Coronary artery (tissue), 2 donors: Measurements from ENCODE around the gene KCTD13.
"Not testable (repeated sequence)": the region's sequence is repeated elsewhere in the genome, so short reads cannot be mapped to it uniquely, and the experiment has no call there.

ENCODE experiments used
- DNase-seq: peaks from one replicate; pipeline ENCODE4 v3.0.0-alpha.2; 2017; ENCODE audit warnings: low spot score
- H3K27ac ChIP-seq, 2 donors: fragments of 200-600 bp; sonication (generic); one replicate each; pipeline ENCODE4 v1.5.1; 2016 to 2019
- H3K4me3 ChIP-seq: fragments of 200-600 bp; sonication (generic); 2 replicates; pipeline ENCODE4 v1.5.1; 2016; ENCODE audit warnings: mild to moderate bottlenecking, moderate library complexity
- CTCF ChIP-seq: fragments of 200-600 bp; sonication (generic); IDR thresholded peaks from one replicate; pipeline ENCODE4 v1.5.1; 2019; ENCODE audit warnings: antibody characterized with exemption

Gene KCTD13

GRCh38 chr16:29971304-29971703 lies 45.3 kb upstream of the KCTD13 start:
- Histone ChIP-seq H3K4me3 (no peak overlapping the region), H3K27ac (no peak overlapping the region)
- TF ChIP-seq CTCF, result no peak
- peak; percentile 70 for DNase-seq

GRCh38 chr16:29968205-29968604 lies 42.2 kb upstream of the KCTD13 start:
- Histone ChIP-seq H3K4me3 (no peak overlapping the region), H3K27ac (no peak overlapping the region)
- no peak for DNase-seq
- no peak for TF ChIP-seq CTCF

- no peak for TF ChIP-seq CTCF
- Histone ChIP-seq H3K27ac (peak overlapping the region; percentile 93 to 95), H3K4me3 (peak overlapping the region; percentile 78)
- DNase-seq, result no peak
Observed at GRCh38 chr16:29963021-29963743, 37.2 kb upstream of the KCTD13 start.

GRCh38 chr16:29962344-29962994 lies 36.4 kb upstream of the KCTD13 start:
- peak overlapping the region; percentile 78 for H3K4me3 ChIP-seq
- TF ChIP-seq CTCF, result no peak
- no peak for DNase-seq
- H3K27ac ChIP-seq, result peak overlapping the region; percentile 93 to 95

- peak within 1 kb of the TSS; percentile 78 for H3K4me3 ChIP-seq
- peak; percentile 93 for DNase-seq
- H3K27ac ChIP-seq, result peak within 1 kb of the TSS; percentile 93 to 95
- peak; percentile 24 for TF ChIP-seq CTCF
Observed at GRCh38 chr16:29961479-29962343, 35.7 kb upstream of the KCTD13 start, which contains the start of gene TMEM219. TSS of gene TMEM219 (plus strand) at chr16:29962079. CDS start at chr16:29963144, 1,065 bp downstream.

- no peak for DNase-seq
- H3K4me3 ChIP-seq, result peak overlapping the region; percentile 78
- no peak for TF ChIP-seq CTCF
- peak overlapping the region; percentile 93 to 95 for H3K27ac ChIP-seq
Observed at GRCh38 chr16:29961127-29961478, 35.1 kb upstream of the KCTD13 start.

- not testable (repeated sequence) for H3K4me3 ChIP-seq, H3K27ac ChIP-seq, DNase-seq
Observed at GRCh38 chr16:29959821-29960220, 33.8 kb upstream of the KCTD13 start.
